ENCODE measurements around the gene DDRGK1. TPM values are rescaled to one million over a fixed set of nuclear protein-coding genes. Genes with fewer than 3 reads are reported as not detected.

Gene DDRGK1
- total and polyA plus RNA-seq, 8 donors: 2.3 to 108 (median 52.4) TPM

GRCh38 chr20:3223994-3224680 lies 19.7 kb upstream of the DDRGK1 start:
- Histone ChIP-seq H3K27ac (no peak overlapping the region), H3K4me1 (peaks cover 0 to 21% (median 2%) of the 10 kb centered on the region in 4 donors), H3K27me3 (no peaks in the 10 kb centered on the region), H3K4me3 (no peak overlapping the region), H3K9me3 (no peaks in the 10 kb centered on the region), H3K36me3 (peaks cover 21 to 60% (median 53%) of the 10 kb centered on the region in 4 donors)
- DNase-seq: no peak
- intact Hi-C loops (cut with DNase I; ENCODE audit: low total_unique reads): no loop called here
- TF ChIP-seq POLR2AphosphoS5 (IDR thresholded peaks at IDR 0.05) (no peak), CTCF (IDR thresholded peaks at IDR 0.05) (no peak), POLR2A (IDR thresholded peaks at IDR 0.05) (no peak), EP300 (IDR thresholded peaks at IDR 0.05) (no peak)
- WGBS, 5 donors: 82 to 87% (median 85%) methylated on average over 16 to 20 of the region's 20 CpGs

GRCh38 chr20:3223651-3223993 lies 19.1 kb upstream of the DDRGK1 start:
- intact Hi-C loops (cut with DNase I; ENCODE audit: low total_unique reads): no loop called here
- no peaks in the 10 kb centered on the region for H3K27me3 ChIP-seq
- peaks cover 2 to 23% (median 6%) of the 10 kb centered on the region in 4 donors for H3K4me1 ChIP-seq
- no peaks in the 10 kb centered on the region for H3K9me3 ChIP-seq
- WGBS, 5 donors: 78 to 94% (median 84%) methylated on average over 6 of the region's 6 CpGs
- H3K4me3 ChIP-seq: no peak overlapping the region
- no peak overlapping the region for H3K27ac ChIP-seq
- TF ChIP-seq EP300 (IDR thresholded peaks at IDR 0.05) (no peak), CTCF (IDR thresholded peaks at IDR 0.05) (no peak), POLR2AphosphoS5 (IDR thresholded peaks at IDR 0.05) (no peak), POLR2A (IDR thresholded peaks at IDR 0.05) (no peak)
- peaks cover 21 to 60% (median 53%) of the 10 kb centered on the region in 4 donors for H3K36me3 ChIP-seq
- DNase-seq: no peak

GRCh38 chr20:3222635-3223600 lies 18.4 kb upstream of the DDRGK1 start:
- H3K27me3 ChIP-seq: no peaks in the 10 kb centered on the region
- peak overlapping the region in 1 of 5 donors; percentile 8 for H3K27ac ChIP-seq
- intact Hi-C loops (cut with DNase I; ENCODE audit: low total_unique reads): no loop called here
- TF ChIP-seq CTCF (IDR thresholded peaks at IDR 0.05) (no peak), POLR2AphosphoS5 (IDR thresholded peaks at IDR 0.05) (no peak), POLR2A (IDR thresholded peaks at IDR 0.05) (no peak)
- WGBS, 5 donors: 70 to 75% (median 73%) methylated on average over 24 to 25 of the region's 25 CpGs
- H3K36me3 ChIP-seq: peaks cover 21 to 60% (median 53%) of the 10 kb centered on the region in 4 donors
- H3K4me3 ChIP-seq: no peak overlapping the region
- H3K4me1 ChIP-seq: peaks cover 8 to 30% (median 12%) of the 10 kb centered on the region in 4 donors
- H3K9me3 ChIP-seq: no peaks in the 10 kb centered on the region
- DNase-seq: peak in 1 of 2 donors; percentile 77

GRCh38 chr20:3221398-3222226 lies 17.1 kb upstream of the DDRGK1 start:
- H3K4me3 ChIP-seq: no peak overlapping the region
- peaks cover 17 to 64% (median 59%) of the 10 kb centered on the region in 4 donors for H3K36me3 ChIP-seq
- H3K27ac ChIP-seq: peak overlapping the region in 1 of 5 donors; percentile 54
- peak; percentile 48 to 70 for DNase-seq
- WGBS, 5 donors: 68 to 73% (median 72%) methylated on average over 18 of the region's 18 CpGs
- intact Hi-C loops (cut with DNase I; ENCODE audit: low total_unique reads): no loop called here
- H3K4me1 ChIP-seq: peaks cover 8 to 31% (median 12%) of the 10 kb centered on the region in 4 donors
- H3K27me3 ChIP-seq: no peaks in the 10 kb centered on the region
- TF ChIP-seq POLR2A (IDR thresholded peaks at IDR 0.05) (no peak), EP300 (IDR thresholded peaks at IDR 0.05) (no peak), POLR2AphosphoS5 (IDR thresholded peaks at IDR 0.05) (peak in 1 of 3 donors; percentile 20), CTCF (IDR thresholded peaks at IDR 0.05) (no peak)
- H3K9me3 ChIP-seq: no peaks in the 10 kb centered on the region
